Naive thymus-derived CD8-positive, alpha-beta T cell (primary cell): ENCODE results near the gene PPP4R3C. TPM values are rescaled to one million over a fixed set of nuclear protein-coding genes. Genes with fewer than 3 reads are reported as not detected.

Experiments used
- ATAC-seq, 2 donors: fragments of 150-1000 bp; cut with Tn5 transposase in 1 of 2; sonication (Bioruptor Pico), chemical (Tn5 transposase) in 1 of 2; 1 replicate in 1 of 2; 2 replicates in 1 of 2; pipeline ENCODE4 v1.10.0; 2021; ENCODE audit warnings: mild to moderate bottlenecking in 2 of 2, moderate library complexity in 2 of 2
- POLR2A ChIA-PET: fragments of 350-600 bp; sonication (Branson Sonifier 250); formaldehyde crosslinking; loops from one replicate; lab custom pipeline; 2021; ENCODE audit warnings: antibody characterized with exemption; lab: Charles Lee
- DNase-seq, 10 donors: peaks; one replicate each; pipeline versions ENCODE4 v3.0.0 to v3.0.0-alpha.2; 2020 to 2022
- H3K27ac Mint-ChIP-seq, 10 donors: one replicate each; pipeline ENCODE4 v1.8.0; 2020 to 2022; ENCODE audit warnings: mild to moderate bottlenecking in 10 of 10, mixed read lengths in 10 of 10, moderate library complexity in 4 of 10, inconsistent platforms in 1 of 10
- H3K27me3 Mint-ChIP-seq, 5 donors: one replicate each; pipeline ENCODE4 v1.8.0; 2021 to 2022; ENCODE audit warnings: mixed read lengths in 5 of 5
- H3K36me3 Mint-ChIP-seq, 3 donors: one replicate each; pipeline ENCODE4 v1.8.0; 2020 to 2022; ENCODE audit warnings: mixed read lengths in 3 of 3, mild to moderate bottlenecking in 2 of 3, inconsistent platforms in 1 of 3
- H3K4me1 Mint-ChIP-seq, 4 donors: one replicate each; pipeline ENCODE4 v1.8.0; 2021 to 2022; ENCODE audit warnings: mixed read lengths in 4 of 4
- H3K4me3 Mint-ChIP-seq, 10 donors: one replicate each; pipeline ENCODE4 v1.8.0; 2020 to 2022; ENCODE audit warnings: mild to moderate bottlenecking in 10 of 10, mixed read lengths in 10 of 10, moderate library complexity in 6 of 10, inconsistent platforms in 1 of 10
- H3K9me3 Mint-ChIP-seq, 9 donors: one replicate each; pipeline ENCODE4 v1.8.0; 2020 to 2022; ENCODE audit warnings: mixed read lengths in 9 of 9, mild to moderate bottlenecking in 3 of 9, inconsistent platforms in 1 of 9, moderate library complexity in 1 of 9
- polyA plus RNA-seq, 3 donors: library from polyadenylated mRNA; unstranded; fragments of 300-500 nt; fragmentation: Illumina TruSeq; gene quantifications; one replicate each; pipeline ENCODE4 v1.2.3, GENCODE V29; 2021
- total RNA-seq, 8 experiments: library from RNA in 2 of 8; stranded (reverse) in 2 of 8; gene quantifications; one replicate each; pipeline ENCODE4 v1.2.3 and lab custom pipeline; 2021 to 2026

Gene PPP4R3C
- total and polyA plus RNA-seq, 5 experiments from 2014 or later = not detected

GRCh38 chrX:27435031-27435430 is 28.1 kb downstream of the PPP4R3C start:
- no peak for DNase-seq
- Mint-ChIP-seq H3K4me3 (no peak overlapping the region), H3K9me3 (peaks cover 0 to 5% (median 0%) of the 10 kb centered on the region in 9 donors), H3K27me3 (no peaks in the 10 kb centered on the region), H3K36me3 (no peaks in the 10 kb centered on the region), H3K27ac (no peak overlapping the region), H3K4me1 (no peaks in the 10 kb centered on the region)
- POLR2A ChIA-PET = no interaction called here
- ATAC-seq = no peak

Other genes starting within 250 kb of the PPP4R3C start
- gene DCAF8L2, start 127.0 kb upstream of the PPP4R3C start, total RNA-seq = not detected
- not detected for gene DCAF8L2, start 127.0 kb upstream of the PPP4R3C start, polyA plus RNA-seq